GM19099 (cell line): Measurements from ENCODE around the gene ZDHHC5.
A peak's percentile ranks its signal among the peaks of the same experiment; 100 is the strongest.

Experiments used
- POLR2A ChIP-seq: IDR thresholded peaks from 3 replicates; pipeline ENCODE4 v1.6.1; 2011; ENCODE audit warnings: low read depth; ENCODE audit not compliant: insufficient read length; ENCODE audit errors: extremely low read depth

ZDHHC5 gene

DNA sequence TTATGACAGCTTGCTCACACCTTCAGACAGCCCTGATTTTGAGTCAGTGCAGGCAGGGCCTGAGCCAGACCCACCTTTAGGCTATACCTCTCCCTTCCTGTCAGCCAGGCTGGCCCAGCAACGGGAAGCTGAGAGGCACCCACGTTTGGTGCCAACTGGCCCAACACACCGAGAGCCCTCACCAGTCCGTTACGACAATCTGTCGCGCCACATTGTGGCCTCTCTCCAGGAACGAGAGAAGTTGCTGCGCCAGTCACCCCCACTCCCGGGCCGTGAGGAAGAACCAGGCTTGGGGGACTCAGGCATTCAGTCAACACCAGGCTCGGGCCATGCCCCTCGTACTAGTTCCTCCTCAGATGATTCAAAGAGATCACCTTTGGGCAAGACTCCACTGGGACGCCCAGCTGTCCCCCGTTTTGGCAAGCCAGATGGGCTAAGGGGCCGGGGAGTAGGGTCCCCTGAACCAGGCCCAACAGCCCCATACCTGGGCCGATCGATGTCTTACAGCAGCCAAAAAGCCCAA is 31.0 kb downstream of the ZDHHC5 start:
- TF ChIP-seq POLR2A: no peak

DNA sequence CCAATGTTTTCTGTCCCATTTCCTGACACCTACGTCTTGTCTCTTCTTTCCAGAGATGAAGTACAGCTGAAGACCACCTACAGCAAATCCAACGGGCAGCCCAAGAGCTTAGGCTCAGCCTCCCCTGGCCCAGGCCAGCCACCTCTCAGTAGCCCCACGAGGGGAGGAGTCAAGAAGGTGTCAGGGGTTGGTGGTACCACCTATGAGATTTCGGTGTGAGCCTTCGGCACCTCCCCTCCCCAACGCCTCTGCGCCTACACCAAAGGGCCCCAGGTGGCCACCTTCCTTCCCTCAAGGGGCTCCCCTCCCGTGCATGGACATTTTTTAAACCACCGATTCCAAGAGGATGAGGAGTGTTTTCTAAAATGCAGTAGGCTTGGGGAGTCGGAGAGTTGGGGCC is 31.9 kb downstream of the ZDHHC5 start:
- no peak for TF ChIP-seq POLR2A

DNA sequence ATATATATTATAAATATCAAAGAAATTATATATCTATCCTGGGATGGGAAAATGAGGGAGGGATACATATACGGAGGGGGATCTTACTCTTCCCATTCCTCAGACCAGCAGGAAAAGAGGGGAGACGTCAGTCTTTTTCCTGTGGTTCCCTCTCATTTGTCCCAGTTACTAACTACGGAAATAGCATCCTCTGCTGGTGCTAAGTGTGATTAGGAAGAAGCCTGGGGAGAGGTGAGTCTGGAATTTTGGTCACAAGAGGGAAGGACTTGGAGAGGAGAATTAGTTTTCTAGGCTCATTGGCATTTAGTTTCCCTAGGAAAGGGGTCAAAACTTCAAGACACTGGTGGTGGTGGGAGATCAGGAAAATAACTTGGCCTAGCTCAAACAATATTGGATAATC is 32.5 kb downstream of the ZDHHC5 start:
- no peak for TF ChIP-seq POLR2A

DNA sequence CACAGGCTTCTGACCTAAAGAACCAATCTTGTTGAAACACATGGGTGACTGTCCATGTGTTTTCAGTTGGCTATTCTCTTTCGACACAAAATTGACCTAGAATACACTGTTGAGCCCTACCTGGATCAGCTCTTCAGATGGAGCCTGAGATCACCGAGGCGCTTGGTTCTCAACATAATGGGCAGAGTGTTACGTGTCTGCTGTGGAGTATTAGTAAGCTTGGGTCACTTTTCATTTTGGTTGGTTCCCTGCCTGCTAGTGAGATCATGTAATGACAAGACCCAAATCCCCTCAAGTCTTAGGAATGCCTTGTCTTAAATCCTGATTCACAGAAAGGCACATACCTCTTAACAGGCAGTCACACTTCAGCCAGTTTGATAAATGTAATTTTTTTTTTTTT is 35.4 kb downstream of the ZDHHC5 start:
- no peak for TF ChIP-seq POLR2A

DNA sequence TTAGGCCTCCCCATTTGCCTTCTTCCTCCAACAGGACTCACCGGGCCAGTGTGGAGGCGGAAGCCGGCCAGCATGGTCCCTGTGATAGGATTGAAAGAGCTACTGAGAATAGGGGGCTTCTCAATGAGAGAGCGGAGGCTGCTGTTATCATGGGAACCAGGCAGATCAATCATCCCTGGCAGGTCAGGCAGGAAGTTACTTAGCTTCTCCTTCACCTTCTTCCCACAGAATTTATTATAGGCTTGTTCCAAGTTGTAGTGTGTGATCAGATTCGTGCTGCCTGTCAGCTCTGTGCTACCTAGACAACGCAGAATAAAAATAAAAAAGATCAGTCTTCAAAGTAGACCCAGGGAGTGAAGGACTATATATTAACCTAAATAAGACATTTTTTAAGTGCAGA is 37.0 kb downstream of the ZDHHC5 start:
- TF ChIP-seq POLR2A: no peak

DNA sequence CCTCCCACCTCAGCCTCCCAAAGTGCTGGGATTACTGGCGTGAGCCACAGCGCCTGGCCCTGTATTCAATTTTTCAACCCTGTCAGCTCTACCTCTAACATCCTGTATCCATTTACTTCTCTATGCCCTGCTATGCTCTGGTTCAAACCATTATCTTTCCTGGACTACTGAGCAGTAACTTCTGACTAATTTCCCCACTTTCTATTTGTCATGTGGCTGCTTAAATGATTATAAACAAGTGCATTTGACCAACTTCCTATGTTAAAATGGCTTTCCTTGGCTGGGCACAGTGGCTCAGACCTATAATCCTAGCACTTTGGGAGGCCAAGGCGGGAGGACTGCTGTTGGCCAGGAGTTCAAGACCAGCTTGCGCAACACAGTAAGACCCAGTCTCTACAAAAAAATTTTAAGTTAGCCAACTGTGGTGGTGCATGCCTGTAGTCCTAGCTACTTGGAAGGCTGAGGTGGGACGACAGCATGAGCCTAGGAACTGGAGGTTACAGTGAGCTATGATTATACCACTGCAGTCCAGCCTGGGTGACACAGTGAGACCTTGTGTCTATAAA is 42.0 kb downstream of the ZDHHC5 start:
- TF ChIP-seq POLR2A: no peak

DNA sequence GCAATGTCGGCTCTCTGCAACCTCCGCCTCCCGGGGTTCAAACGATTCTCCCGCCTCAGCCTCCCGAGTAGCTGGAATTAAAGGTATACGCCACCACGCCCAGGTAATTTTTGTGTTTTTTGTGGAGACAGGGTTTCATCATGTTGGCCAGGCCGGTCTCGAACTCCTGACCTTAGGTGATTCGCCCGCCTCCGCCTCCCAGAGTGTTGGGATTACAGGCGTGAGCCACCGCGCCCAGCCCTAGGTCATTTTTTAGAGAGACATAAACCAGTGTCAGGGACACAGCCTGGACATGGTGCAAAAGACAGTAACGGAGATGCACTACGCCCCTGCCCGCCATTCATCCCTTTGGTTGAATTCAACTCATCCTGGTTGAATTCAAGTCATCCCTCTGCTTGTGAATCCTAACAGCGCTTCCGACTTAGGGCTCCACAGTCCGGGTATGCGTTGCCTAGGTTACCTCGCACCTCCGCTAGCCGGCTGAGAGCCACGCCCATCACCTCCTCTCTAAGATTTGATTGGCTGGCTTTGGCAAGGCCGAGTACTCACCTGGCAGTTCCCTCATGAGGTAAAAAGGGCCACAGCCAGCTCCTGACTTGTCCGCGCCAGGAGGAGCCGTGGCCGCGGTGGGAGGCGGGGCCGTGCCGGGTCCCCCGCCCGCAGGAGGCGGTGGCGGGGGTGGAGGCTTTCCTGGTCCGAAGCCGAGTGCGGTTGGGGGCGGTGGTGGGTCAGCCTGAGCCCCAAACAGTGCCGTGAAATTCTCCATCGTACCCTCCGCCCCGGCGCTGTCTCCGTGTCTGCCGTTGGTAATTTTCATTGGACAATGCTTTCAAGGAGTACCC is 43.7 kb downstream of the ZDHHC5 start, which contains the start of gene MED19:
MED19 (minus strand) TSS at position 802 of the 842 bp plus-strand sequence; CDS start at position 766, 36 bp downstream.
- no peak for TF ChIP-seq POLR2A

DNA sequence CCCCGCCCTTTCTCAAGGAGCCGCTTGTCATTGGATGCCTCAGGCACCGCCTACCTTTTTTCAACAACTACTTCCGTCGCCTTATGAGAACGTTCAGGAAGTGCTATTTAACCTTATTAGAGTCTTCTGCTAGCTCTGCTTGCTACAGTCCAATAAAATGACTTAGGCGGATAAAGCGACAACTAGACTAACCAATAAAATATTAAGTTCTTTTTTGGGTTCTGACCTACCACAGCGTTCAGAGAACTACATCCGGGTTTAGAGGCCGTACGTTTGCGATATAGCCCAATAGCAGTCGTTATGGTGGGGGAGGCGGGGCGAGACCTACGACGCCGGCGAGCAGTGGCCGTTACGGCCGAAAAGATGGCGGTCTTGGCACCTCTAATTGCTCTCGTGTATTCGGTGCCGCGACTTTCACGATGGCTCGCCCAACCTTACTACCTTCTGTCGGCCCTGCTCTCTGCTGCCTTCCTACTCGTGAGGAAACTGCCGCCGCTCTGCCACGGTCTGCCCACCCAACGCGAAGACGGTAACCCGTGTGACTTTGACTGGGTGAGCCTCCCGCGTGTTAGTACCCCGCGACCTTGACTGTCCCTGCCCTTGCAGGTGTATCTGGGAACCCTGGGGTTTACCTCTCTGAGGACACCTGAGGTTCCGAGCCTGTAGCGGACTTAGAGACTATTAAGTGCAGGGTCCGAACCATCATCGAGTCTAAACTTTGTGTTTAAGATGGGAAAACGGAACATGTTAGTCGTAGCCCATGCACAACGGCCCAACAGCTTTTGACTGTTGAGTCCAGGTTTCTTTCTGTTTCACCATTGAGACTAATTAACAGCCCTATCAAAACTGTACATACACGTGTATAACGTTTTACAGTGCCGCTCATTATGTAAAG is 44.6 kb downstream of the ZDHHC5 start, which contains the start of gene TMX2:
TMX2 (plus strand) TSS at position 338 of the 895 bp plus-strand sequence; CDS start at position 364, 26 bp downstream.
- TF ChIP-seq POLR2A: peak; percentile 75

DNA sequence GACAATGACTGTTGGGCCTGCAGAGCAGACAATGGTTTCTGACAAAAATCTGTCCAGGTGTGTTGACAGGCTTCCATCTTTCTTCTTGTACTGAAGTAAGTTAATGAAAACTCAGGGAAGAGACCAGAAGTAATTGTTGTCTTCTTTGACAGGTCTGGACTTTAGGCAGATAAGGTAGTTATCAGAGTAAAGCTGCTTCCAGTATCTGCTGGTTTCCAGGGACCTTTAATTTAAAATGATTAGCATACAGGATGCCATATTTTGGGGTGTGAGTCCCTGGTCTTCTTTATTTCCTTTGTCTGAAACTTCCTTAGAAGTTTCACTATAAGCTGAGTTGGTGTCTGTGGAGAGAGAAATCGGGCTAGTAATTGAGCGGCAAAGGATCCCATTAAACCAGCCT is 45.9 kb downstream of the ZDHHC5 start:
- TF ChIP-seq POLR2A: no peak

DNA sequence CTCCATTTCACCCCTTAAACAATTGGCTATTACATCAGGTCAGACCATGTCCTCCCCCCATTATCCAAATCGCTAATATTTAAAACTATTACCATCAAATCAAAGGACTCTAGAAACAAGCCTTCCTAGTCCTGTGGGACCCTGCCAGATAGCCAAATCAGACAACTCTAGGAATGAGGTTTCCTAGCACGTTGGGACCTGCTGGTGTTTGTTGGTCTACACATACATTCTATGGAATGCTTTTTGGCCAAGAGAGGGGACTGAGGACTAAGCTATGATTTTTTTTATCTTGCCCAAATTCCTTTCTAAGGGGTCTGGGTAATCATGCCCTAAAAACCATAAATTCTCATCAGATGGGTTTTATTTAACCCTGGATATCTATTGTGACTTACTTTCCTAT is 59.3 kb downstream of the ZDHHC5 start:
- no peak for TF ChIP-seq POLR2A

DNA sequence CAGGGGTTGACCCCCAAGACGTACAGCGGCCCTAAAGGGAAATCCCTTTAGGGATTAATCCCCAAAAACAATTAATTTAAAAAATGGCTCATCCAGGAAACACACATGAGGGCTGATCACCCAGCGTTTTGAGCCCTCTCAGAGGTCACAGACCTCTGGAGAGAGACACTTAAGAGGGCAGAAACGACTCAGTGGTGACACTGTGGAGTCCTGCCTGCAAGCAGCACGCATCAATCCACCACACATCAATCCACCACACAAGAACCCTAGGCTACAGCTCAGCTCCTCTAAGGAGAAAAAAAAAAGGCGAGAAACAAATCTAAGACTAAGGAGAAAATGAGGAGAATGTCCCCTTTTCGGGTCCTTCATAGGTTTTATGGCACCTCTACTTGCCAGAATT is 60.9 kb downstream of the ZDHHC5 start:
- TF ChIP-seq POLR2A: no peak

DNA sequence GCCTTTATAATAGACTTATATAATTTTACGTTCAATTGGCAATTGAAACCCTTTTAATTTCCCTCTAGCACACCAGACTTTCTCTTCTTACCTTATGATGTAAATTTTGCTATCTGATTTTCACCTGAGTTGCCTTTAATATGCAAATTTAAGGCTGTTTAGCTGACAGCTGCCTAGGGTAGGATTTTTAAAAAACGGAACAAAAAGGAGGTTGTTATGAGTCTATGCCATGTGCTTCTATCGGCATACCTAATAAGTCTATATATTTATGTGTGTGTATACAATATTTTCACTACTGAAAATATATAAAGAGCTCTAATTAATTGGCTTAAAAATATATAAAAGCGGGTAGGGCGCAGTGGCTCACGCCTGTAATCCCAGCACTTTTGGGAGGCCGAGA is 61.6 kb downstream of the ZDHHC5 start:
- TF ChIP-seq POLR2A: no peak

DNA sequence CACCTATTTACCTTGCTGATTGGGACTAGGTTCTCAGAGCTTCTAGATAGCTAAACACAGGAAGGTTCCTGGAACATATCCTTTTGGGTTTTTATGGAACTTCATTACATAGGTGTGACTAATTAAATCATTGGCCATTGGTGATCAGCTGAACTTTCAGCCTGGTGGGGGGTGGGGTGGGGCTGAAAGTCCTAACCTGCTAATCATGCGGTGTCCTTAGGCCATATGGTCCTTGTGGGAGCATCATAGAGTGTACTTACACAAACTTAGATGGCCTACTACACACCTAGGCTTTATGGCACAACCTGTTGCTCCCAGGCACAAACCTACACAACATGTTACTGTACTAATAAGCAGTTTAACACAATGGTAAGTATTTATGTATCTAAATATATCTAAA is 64.7 kb downstream of the ZDHHC5 start:
- no peak for TF ChIP-seq POLR2A

DNA sequence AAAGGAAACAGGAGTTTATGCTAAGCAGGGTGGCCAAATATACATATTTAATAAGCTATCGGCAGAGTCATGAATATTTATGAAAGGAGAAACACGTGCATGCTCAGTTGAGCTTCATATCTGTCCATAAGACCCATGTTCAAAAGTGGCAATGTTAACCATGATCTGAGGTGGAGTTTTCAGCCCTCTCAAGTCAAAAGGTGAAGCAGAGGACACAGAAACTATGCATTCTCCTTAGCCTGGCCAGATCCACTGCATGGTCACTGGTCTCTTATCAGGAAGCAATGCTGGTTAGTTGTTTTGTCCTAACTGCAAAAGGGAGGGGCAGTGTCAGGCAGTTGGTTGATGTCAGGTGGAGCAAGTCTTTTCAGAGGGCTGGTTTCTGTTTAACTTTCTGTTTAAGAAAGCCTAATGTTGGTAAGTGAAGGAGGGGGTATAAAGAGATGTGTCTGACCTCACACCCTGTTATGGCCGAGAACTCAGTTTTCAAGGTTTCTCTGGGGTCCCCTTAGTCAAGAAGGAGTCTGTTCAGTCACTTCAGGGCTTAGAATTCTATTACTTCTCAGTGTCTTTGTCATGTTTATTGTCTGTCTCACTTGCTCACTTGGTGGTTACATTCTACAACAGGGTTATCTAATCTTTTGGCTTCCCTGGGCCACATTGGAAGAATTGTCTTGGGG is 67.8 kb downstream of the ZDHHC5 start:
- TF ChIP-seq POLR2A: no peak
